Right lobe of liver (tissue), 6 donors: Measurements from ENCODE around the gene SLC24A3. TPM values are rescaled to one million over a fixed set of nuclear protein-coding genes. Genes with fewer than 3 reads are reported as not detected.

Experiments
- ATAC-seq, 4 donors: fragments of 200-7000 bp; cut with Tn5 transposase; one replicate each; pipeline ENCODE4 v1.9.1; 2020; ENCODE audit warnings: mild to moderate bottlenecking in 4 of 4, moderate library complexity in 4 of 4
- DNase-seq, 3 donors: peaks; one replicate each; pipeline ENCODE4 v3.0.0-alpha.2; 2020
- H3K27ac ChIP-seq, 3 donors: fragments of 200-600 bp; one replicate each; pipeline ENCODE4 v1.8.0; 2022
- H3K27me3 ChIP-seq, 2 donors: fragments of 200-600 bp; one replicate each; pipeline ENCODE4 v1.8.0; 2022
- H3K36me3 ChIP-seq, 4 donors: fragments of 200-600 bp; sonication (generic) in 1 of 4; one replicate each; pipeline versions ENCODE4 v1.5.1 to v1.8.0; 2017 to 2022; ENCODE audit warnings: control low read depth in 1 of 4
- H3K4me1 ChIP-seq, 4 donors: fragments of 200-600 bp; sonication (generic) in 1 of 4; one replicate each; pipeline versions ENCODE4 v1.5.1 to v1.8.0; 2017 to 2022; ENCODE audit warnings: control low read depth in 1 of 4
- H3K4me3 ChIP-seq, 3 donors: fragments of 200-600 bp; one replicate each; pipeline ENCODE4 v1.8.0; 2022
- H3K9me3 ChIP-seq, 4 donors: fragments of 200-600 bp; sonication (generic) in 1 of 4; one replicate each; pipeline versions ENCODE4 v1.5.1 to v1.8.0; 2017 to 2022; ENCODE audit warnings: control low read depth in 1 of 4
- CTCF ChIP-seq, 4 donors: fragments of 200-600 bp in 3 of 4; fragments of 450-650 bp in 1 of 4; IDR thresholded peaks; one replicate each; pipeline versions ENCODE4 v1.5.1 to v1.8.0; 2016 to 2022; ENCODE audit warnings: antibody characterized with exemption in 4 of 4, mild to moderate bottlenecking in 2 of 4
- POLR2A ChIP-seq: fragments of 450-650 bp; IDR thresholded peaks from one replicate; pipeline ENCODE4 v1.6.1; 2017; ENCODE audit warnings: antibody characterized with exemption, mild to moderate bottlenecking
- WGBS: methylation state at CpG from one replicate; pipeline ENCODE4 v1.1.6; 2018; ENCODE audit warnings: low coverage, low lambda C conversion rate; ENCODE audit not compliant: insufficient coverage; ENCODE audit errors: missing lambda C conversion rate; 5-methylcytosine and 5-hydroxymethylcytosine counted together
- intact Hi-C, 2 donors: fragments of 100-400 bp; cut with DNase I; formaldehyde crosslinking; loops; one replicate each; pipeline versions ENCODE4 v1.11.2 to v1.14.1; 2022
- total RNA-seq, 6 experiments: library from RNA; depleted of rRNA in 2 of 6; stranded (reverse); fragments of >200 nt in 2 of 6; fragmentation: NEBNext Ultra II Directional in 3 of 6; extraction: Animal tissue kit (Norgen Biotek cat#: 25700) in 3 of 6; gene quantifications; one replicate each; pipeline versions ENCODE4 v1.1.0 to v1.2.4, GENCODE V29; 2016 to 2023
- donor health status: DM: no; HTN: yes; CAD: no.
- donor health status: DM: no; HTN: no; CAD: no.
- donor health status: DM: no; HTN: no; CAD: no.
- donor health status: DM: no; HTN: yes; CAD: no.
- donor health status: DM: no; HTN: yes; CAD: no.

Gene SLC24A3
- total RNA-seq, 6 experiments from 2014 or later: 0.06 to 0.49 (median 0.27) TPM

DNA sequence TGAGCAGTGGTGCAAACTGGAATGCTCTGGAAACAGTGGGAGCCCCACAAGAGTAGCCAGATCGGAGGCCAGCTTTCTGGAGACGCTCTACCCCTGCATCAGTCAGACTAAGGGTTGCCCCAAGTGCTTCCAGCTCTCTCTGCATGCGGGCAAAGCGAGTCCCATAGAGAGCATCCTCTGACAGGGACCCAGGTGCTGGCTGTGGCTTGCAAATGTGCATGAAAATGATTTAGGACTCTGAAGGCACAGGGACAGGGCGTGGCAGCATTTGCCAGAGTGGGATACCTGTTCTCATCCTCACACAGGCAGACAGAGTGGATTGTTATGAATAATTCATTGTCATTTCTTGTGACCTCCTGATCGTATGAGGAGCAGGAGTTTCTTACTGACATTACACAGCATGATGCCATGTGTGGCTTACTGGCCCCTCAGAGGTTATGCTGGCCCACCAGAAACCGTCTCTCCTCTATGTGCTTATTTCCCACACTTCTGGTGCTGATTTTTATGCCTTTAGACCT lies 555.9 kb downstream of the SLC24A3 start:
- H3K4me3 ChIP-seq: no peak overlapping the region
- H3K27ac ChIP-seq: no peak overlapping the region
- 96% methylated on average over 2 of the region's 7 CpGs for WGBS
- no peaks in the 10 kb centered on the region for H3K4me1 ChIP-seq
- TF ChIP-seq CTCF (IDR thresholded peaks at IDR 0.05): no peak
- TF ChIP-seq POLR2A: no peak
- no peak for ATAC-seq
- no peaks in the 10 kb centered on the region for H3K9me3 ChIP-seq
- intact Hi-C loops: no loop called here
- H3K36me3 ChIP-seq: no peaks in the 10 kb centered on the region
- H3K27me3 ChIP-seq: no peaks in the 10 kb centered on the region
- DNase-seq: no peak

DNA sequence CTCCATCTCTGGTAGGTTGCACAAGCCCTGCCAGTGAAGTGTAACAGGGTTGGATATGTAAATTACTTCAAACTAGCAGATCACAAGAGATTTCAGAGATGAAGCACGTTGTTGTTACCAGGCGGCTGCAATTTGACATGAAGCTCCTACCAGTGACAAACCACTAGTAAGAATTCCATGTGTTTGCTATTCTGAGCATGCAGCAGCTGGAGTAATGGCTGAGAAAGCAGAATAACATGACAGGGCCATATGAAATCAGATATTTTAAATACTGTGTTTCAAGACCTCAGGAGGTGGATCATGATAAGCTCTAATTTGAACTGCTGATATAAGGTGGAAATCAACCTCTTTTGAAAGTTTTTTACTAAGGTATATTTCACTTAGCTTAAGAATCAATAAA lies 557.1 kb downstream of the SLC24A3 start:
- Histone ChIP-seq H3K9me3 (no peaks in the 10 kb centered on the region), H3K27ac (no peak overlapping the region), H3K4me3 (no peak overlapping the region), H3K4me1 (peaks cover 0 to 2% (median 0%) of the 10 kb centered on the region in 4 donors), H3K27me3 (no peaks in the 10 kb centered on the region), H3K36me3 (no peaks in the 10 kb centered on the region)
- TF ChIP-seq CTCF (IDR thresholded peaks at IDR 0.05): no peak
- TF ChIP-seq POLR2A: no peak
- 90% methylated on average over 2 of the region's 2 CpGs for WGBS
- ATAC-seq (no peak), DNase-seq (no peak)
- intact Hi-C loops: no loop called here

DNA sequence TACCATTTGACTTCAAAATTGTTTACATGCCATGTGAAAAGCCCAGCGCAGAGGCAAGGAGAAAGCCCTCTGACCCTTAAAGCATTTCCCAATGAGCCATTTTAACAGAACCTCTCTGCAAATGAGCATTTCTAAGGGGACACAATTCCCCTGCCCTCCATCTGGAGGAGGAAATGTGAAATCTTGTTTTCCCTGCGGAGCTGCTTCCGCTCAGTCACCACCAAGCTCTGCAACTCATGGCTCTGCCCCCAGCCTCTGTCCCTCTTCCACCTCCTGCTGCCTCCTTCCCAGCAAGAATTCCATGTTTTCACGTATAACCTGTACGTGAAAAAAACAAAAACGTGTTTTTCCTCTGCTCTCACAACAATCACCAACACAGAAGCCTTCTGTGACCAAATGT lies 557.9 kb downstream of the SLC24A3 start:
- Histone ChIP-seq H3K27ac (no peak overlapping the region), H3K4me3 (no peak overlapping the region), H3K27me3 (no peaks in the 10 kb centered on the region), H3K4me1 (peaks cover 0 to 11% (median 0%) of the 10 kb centered on the region in 4 donors), H3K9me3 (no peaks in the 10 kb centered on the region), H3K36me3 (no peaks in the 10 kb centered on the region)
- intact Hi-C loops: no loop called here
- TF ChIP-seq CTCF (IDR thresholded peaks at IDR 0.05) (no peak), POLR2A (no peak)
- DNase-seq: no peak
- WGBS: 68% methylated on average over 5 of the region's 6 CpGs
- peak in 1 of 4 donors; percentile 23 for ATAC-seq

DNA sequence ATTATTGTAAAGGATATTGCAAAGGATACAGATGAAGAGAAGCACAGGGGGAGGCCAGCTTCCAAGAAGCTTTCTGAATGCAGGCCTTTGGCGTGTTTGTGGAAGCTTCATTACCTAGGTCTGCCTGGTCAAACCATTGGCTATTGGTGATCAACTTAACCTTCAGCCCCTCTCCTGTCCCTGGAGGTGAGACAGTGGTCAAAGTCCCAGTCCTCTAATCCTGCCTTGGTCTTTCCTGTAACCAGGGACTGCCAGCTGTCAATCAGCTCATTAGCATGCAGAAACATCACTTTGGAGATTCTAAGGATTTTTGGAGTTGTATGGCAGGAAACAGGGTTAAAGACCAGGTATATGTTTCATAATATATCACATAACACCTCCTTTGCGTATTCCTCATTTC lies 558.6 kb downstream of the SLC24A3 start:
- H3K27ac ChIP-seq: no peak overlapping the region
- no peaks in the 10 kb centered on the region for H3K36me3 ChIP-seq
- no peak for DNase-seq
- 72% methylated on average over 2 of the region's 2 CpGs for WGBS
- H3K4me3 ChIP-seq: no peak overlapping the region
- H3K9me3 ChIP-seq: no peaks in the 10 kb centered on the region
- TF ChIP-seq CTCF (IDR thresholded peaks at IDR 0.05) (no peak), POLR2A (no peak)
- H3K4me1 ChIP-seq: peaks cover 0 to 17% (median 0%) of the 10 kb centered on the region in 4 donors
- intact Hi-C loops: no loop called here
- peak in 2 of 4 donors; percentile 15 to 42 for ATAC-seq
- H3K27me3 ChIP-seq: no peaks in the 10 kb centered on the region
